ENCODE results near the gene ZGPAT.
A peak's percentile ranks its signal among the peaks of the same experiment; 100 is the strongest.
"Not testable (repeated sequence)": the region's sequence is repeated elsewhere in the genome, so short reads cannot be mapped to it uniquely, and the experiment has no call there.

Gene ZGPAT

GRCh38 chr20:63705232-63706026 lies 2.4 kb upstream of the ZGPAT start:
- no peak for DNase-seq

GRCh38 chr20:63706027-63706695 lies 1.7 kb upstream of the ZGPAT start:
- no peak for DNase-seq

DNA sequence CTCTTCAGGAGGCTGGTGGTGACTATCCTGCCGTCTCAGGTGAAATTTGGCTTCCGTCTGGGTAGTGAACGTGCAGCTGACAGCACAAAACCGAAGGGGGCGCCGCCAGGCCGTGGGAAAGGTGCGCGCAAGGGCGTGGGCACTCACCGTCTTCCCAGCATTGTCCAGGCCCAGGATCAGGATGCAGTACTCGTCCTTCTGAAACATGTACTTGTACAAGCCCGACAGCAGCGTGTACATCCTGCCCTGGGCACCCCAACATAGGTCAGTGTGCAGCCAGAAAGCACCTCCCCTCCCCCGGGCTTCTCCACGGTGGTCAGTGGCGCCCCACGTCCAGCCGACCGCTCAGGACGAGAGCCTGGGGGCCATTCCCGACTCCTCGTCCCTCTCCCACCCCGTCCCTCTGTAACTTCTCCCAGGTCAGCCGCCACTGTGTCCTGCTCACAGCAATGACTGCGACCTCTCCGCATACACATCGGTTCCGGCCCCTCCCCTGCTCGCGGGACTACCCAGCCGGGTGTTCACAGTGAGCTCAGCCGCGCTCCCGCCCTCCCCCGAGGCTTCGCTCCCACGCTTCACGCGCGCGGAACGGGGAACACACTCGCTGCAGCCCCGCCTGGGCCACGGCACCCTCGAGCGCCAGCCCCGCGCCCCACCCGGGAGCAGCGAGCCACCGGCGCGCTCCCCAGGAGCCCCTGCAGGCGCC lies 834 bp upstream of the ZGPAT start:
- peak; percentile 38 for DNase-seq

GRCh38 chr20:63708301-63709148 lies 686 bp downstream of the ZGPAT start:
- DNase-seq: peak; percentile 8

DNA sequence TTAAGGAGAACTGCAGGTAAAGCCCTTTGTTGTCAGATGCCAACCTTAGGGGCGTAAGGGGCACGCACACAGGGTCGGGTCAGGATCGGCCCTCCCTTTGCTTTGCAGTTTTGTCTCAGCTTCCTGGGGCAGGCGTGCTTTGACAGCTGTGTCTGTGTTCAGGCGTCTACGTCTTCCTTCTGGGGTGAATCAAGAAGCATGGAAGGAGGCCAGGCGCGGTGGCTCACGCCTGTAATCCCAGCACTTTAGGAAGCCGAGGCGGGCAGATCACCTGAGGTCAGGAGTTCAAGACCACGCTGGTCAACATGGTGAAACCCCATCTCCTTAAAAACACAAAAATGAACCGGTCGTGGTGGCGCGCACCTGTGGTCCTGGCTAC lies 1.3 kb downstream of the ZGPAT start:
- DNase-seq: no peak

DNA sequence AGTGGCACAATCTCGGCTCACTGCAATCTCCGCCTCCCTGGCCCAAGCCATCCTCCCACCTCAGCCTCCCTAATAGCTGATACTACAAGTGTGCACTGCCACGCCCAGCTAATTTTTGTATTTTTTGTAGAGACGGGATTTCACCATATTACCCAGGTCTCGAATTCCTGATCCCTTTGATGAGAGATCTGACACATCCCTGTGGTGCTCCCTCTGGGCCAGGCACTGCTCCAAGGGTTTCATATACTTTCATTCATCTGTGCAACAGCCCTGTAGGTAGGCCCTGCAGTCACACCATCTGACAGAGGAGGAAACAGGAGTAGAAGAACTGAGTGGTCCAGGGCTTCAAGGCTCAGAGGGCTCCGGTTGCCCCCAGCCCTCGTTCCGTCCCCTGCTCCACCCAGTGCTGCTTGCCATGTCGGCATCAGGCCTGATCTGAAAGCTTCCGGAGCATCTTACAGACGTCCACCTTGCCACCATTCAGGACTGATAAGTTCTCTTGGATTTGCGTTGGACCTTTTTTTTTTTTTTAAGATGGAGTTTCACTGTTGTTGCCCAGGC lies 3.3 kb downstream of the ZGPAT start:
- DNase-seq: no peak

DNA sequence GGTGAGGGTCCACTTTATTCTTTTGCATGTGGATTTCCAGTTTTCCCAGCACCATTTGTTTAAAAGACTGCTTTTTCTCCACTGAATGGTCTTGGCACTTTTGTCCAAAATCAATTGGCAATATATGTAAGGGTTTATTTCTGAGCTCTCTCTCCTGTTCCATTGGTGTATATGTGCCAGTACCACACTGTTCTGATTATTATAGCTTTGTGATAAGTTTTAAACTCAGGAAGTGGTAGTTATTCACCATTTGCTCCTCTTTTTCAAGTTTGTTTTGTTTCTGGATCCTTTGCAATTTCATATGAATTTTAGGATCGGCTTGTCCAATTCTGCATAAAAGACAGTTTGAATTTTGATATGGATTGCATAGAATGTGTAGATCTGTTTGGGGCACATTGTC lies 4.4 kb downstream of the ZGPAT start:
- DNase-seq: no peak

GRCh38 chr20:63714858-63715257 lies 7.0 kb downstream of the ZGPAT start:
- DNase-seq: no peak

GRCh38 chr20:63718996-63719395 lies 11.2 kb downstream of the ZGPAT start:
- no peak for DNase-seq

GRCh38 chr20:63722967-63723622 lies 15.3 kb downstream of the ZGPAT start:
- not testable (repeated sequence) for DNase-seq

- not testable (repeated sequence) for DNase-seq
Measured at GRCh38 chr20:63730189-63730733, 22.4 kb downstream of the ZGPAT start.

GRCh38 chr20:63731410-63731809 lies 23.6 kb downstream of the ZGPAT start:
- DNase-seq: no peak

DNA sequence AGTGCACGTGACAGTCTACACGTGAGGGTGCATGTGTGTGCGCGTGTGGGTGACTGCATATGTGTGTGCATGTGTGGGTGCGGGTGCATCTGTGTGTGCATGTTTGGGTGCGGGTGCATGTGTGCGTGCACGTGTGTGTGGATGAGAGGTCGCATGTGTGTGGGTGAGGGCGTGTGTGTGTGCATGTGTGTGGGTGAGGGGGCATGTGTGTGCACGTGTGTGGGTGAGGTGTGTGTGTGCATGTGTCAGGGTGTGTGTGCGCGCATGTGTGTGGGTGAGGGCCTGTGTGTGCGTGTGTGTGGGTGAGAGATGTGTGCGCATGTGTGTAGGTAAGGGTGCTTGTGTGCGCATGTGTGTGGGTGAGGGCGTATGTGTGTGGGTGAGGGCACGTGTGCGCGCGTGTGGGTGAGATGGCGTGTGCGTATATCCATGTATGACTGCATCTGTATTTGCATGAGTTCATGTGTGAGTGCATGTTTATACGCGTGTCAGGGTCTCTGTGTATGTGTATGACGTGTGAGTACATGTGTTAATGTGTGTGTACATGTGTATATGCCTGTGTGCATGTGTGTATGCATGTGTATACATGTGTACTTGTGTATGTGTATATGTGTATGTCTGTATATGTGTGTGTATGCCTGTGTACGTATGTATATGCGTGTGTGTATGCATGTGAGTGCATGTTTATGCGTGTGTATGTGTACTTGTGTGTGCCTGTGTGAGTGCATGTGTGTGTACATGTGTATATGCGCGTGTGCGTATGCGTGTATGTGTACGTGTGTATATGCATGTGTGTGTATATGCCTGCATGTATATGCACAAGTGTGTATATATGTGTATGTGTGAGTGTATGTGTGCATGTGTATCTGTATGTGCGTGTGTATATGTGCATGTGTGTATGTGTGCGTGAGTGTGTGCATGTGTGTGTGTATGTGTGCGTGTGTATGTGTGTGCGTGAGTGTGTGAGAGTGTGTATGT lies 24.6 kb downstream of the ZGPAT start:
- no peak for DNase-seq

- no peak for DNase-seq
Measured at GRCh38 chr20:63733117-63733516, 25.3 kb downstream of the ZGPAT start.

GRCh38 chr20:63733579-63734081 lies 25.8 kb downstream of the ZGPAT start:
- DNase-seq: no peak

- no peak for DNase-seq
Measured at GRCh38 chr20:63734111-63734945, 26.5 kb downstream of the ZGPAT start.

- DNase-seq: no peak
Measured at GRCh38 chr20:63734946-63735858, 27.4 kb downstream of the ZGPAT start.

Data from activated CD4-positive, alpha-beta T cell treated with anti-CD3 and anti-CD28 coated beads for 1 hour (primary cell).